HG03159 (cell line): Measurements from ENCODE around the gene ZBTB11.
"Not testable (repeated sequence)": the region's sequence is repeated elsewhere in the genome, so short reads cannot be mapped to it uniquely, and the experiment has no call there.

Experiments used
- ATAC-seq: cut with Tn5 transposase; IDR thresholded peaks from one replicate; pipeline ENCODE4 v1.9.1; 2021; ENCODE audit warnings: mild to moderate bottlenecking, moderate library complexity; ENCODE audit not compliant: unreplicated experiment

The ZBTB11 gene

GRCh38 chr3:101691685-101692671, 15.0 kb upstream of the ZBTB11 start:
- not testable (repeated sequence) for ATAC-seq

DNA sequence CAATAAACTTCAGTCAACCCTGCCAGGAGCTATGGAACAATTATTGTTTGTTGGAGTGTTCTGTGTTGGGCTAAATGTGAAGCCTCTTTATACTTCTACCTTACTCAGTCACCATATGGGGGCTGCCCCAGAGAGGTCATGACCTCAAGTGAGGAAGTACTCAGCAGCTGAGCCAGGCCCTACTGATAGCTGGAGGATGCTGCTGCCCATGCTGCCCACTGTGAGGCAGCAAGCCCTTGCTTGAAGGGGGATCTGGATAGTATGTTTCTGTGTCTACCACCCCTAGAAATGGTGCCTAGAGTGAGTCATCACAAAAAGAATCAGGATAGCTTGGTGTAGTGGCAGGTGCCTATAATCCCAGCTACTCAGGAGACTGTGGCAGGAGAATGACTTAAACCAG, 14.0 kb upstream of the ZBTB11 start:
- ATAC-seq, result no peak

- ATAC-seq, result no peak
These were observed 12.4 kb upstream of the ZBTB11 start for GRCh38 chr3:101689286-101689685.

- ATAC-seq, result no peak
These were observed 10.4 kb upstream of the ZBTB11 start for GRCh38 chr3:101687142-101687931.

DNA sequence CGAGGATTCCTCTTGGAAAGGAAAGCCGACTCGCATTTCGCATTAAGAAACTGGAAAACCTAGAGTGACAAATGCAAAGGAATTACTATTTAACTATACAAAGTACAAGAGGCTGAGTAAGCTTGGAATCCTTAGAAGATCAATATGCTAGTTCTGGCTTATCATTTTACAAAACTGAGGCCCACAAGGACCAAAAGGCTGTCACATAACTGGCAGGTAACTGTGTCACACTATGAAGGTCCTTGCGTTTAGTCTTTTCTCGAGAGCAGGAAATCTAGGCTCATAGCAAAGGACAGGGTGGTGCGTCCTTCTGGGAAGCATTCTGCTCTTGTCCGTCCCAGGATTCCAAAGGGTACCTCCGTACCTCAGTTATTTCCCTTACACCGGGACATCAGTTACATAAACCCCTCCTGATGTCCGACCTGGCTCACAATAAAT, 9.0 kb upstream of the ZBTB11 start:
- ATAC-seq, result peak; percentile 1

DNA sequence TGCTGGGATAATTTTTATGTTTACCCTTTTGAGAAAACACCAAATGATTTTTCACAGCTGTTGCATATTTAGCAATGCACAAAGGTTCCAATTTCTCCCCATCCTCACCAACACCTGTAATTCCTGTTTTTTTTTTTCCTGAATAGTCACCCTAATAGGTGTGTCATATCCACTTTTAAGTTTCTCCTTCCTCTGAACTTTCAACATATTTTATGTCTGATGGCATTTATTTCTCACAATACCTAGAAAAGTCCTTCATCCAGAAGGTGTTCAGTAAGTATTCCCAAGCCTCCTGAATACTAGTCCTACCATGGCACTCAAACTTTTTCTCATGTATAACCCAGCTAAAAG, 8.1 kb upstream of the ZBTB11 start:
- no peak for ATAC-seq

DNA sequence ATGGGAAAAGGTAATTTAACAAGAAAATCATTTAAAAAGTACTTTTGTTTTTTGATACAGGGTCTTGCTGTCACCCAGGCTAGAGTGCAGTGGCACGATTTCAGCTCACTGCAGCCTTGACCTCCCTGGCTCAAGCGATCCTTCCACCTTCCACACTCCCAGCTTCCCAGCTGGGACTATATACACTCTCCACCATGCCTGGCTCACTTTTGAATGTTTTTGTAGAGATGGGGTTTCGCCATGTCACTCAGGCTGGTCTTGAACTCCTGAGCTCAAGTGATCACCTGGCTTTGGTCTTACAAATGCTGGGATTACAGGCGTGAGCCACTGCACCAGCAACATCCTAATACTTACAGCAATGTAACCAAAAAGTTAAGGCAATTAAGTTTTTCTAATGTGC, 3.5 kb upstream of the ZBTB11 start:
- no peak for ATAC-seq

DNA sequence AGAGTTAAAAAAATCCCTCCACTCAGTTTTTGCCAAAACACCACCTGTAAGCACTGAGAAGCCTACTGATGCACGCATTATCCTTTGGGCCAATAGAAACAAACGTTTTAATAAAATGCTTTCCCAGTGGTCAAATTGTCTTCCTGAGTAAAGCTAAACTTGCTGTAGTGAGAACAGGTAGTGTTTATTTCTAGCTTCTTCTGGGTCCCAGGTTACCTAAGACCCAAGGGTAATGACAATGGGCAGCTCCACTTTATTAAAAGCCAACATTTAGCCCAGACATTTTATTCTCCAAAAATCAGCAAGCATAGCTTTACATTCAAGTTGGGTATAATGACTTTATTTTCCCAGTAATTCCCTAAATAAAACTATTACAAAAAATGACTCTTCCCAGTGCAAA, 1.9 kb upstream of the ZBTB11 start:
- ATAC-seq, result not testable (repeated sequence)

DNA sequence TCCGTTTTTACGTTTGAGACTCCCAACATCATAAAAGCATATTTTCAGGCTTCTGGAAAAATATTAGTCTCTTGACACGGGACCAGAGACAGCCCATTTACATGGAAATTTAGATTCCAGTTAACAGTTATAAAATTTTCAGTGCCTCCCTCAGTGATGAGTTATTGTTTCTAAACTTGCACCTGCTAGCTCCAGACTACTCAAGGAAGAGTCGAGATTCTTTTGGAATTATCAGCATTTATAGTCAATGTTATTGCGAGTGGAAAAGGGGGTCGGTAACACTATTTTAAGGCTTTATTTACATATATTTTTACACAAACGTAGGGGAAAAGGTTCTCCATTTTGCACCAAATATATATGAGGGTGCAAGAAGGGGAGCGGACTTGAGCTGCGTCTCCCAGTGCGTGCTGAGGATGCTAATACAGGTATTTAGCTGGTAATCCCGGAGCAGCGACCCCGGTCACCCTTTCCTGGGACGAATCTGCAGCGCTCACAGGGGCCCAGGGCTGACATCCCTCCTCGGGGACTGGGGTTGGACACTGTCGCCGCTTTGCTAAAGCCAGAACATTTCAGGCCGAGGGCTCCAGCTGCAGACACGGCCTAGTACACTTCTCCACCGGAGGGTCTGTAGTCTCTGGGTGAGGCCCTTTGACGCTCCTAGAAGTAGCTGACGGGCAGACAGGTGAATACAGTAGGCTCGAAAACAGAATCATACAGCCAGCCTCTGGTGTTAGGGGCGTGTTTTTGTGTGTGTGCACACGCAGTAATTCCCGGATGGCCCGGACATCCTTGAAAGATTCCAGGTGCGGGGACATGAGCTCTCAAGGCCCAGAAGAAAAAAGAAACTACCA, 729 bp upstream of the ZBTB11 start:
- ATAC-seq, result no peak

- ATAC-seq, result peak; percentile 88
These were observed 642 bp downstream of the ZBTB11 start for GRCh38 chr3:101676216-101676764.

DNA sequence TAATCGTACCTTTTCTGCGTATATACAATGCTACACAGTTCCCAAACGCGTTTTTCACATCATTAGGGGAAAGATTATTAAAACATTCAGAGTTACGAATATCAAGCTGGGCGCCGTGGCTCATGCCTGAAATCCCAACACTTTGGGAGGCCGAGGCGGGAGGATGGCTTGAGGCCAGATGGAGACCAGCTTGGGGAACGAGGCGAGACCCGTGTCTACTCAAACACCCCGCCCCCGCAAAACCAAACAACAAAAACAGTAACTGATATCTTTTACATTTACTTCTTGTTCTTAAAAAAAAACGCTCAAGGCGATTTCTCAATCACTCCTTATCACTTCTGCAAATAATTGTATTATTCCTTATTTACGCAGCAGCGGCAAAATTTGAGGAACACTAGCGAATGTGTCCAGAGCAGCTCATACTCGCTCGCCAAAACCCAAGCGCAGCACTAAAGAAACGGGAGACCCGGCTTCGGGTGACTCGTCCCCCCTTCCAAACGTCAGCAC, 1.2 kb downstream of the ZBTB11 start:
- ATAC-seq, result no peak

GRCh38 chr3:101674518-101674917, 2.4 kb downstream of the ZBTB11 start:
- ATAC-seq, result no peak

DNA sequence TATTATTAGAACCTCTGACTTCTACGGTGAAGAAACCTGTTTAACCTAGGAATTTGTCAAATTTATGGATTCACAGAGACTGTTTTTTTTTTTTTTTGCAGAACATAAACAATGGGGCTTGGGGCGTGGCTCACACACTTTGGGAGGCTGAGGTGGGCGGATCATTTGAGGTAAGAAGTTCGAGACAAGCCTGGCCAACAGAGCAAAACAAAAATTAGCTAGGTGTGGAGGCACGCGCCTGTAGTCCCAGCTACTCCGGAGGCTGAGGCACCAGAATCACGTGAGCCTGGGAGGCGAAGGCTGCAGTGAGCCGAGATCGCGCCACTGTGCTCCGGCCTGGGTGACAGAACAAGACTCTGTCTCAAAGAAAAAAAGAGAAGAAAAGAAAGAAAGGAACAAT, 3.0 kb downstream of the ZBTB11 start:
- ATAC-seq, result no peak

DNA sequence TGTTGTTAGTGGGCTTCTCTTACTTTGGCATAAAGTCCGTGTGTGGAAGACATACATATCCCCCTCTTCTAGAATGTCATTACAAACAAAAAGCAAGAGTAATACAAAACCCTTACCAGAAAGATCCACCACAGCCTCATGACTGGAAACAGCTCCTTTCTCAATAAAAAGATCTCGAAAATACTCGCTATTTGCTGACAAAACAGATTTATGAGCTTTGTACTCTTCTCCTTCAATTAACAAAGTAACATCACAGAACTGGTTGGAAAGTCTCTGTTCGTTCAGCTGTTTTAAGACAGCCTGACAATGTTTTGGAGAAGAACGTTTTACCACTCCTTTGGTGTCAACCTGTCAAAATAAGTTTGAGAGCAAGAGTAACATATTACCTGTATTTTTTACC, 5.9 kb downstream of the ZBTB11 start:
- no peak for ATAC-seq

DNA sequence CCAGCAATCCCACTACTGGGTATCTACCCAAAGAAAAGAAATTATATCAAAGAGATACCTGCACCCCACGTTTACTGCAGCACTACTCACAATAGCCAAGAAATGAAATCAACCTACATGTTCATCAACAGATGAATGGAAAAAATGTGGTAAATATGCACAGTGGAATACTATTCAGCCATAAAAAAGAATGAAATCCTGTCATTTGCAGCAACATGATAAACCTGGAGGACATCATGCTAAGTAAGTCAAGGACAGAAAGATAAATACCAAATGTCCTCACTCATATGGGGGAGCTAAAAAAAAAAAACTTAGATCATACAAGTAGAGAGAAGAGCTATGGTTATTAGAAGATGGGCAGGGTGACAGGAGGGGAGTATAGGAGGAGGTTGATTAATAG, 9.1 kb downstream of the ZBTB11 start:
- ATAC-seq, result no peak

- ATAC-seq, result no peak
These were observed 9.6 kb downstream of the ZBTB11 start for GRCh38 chr3:101667331-101667730.

GRCh38 chr3:101665851-101666250, 11.1 kb downstream of the ZBTB11 start:
- ATAC-seq, result no peak

DNA sequence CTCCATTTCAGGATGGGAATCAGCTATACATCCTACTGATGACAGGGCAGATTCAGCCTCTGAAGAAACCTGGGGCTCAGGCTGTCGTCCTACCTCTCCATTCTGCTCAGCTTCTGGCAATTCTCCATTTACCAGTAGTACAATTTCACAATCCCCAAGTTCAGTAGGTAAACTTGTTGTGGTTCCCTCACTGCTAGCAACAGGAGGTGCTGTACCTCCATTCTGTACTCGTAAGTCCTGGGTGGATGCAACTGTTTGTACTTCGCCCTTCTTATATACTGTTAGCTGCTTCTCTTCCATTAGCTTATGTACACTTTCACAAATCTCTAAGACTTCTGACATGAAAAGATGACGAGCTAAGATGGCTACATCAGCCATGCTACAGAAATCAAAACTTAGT, 11.6 kb downstream of the ZBTB11 start:
- ATAC-seq, result no peak

GRCh38 chr3:101660714-101661113, 16.2 kb downstream of the ZBTB11 start:
- ATAC-seq, result no peak

DNA sequence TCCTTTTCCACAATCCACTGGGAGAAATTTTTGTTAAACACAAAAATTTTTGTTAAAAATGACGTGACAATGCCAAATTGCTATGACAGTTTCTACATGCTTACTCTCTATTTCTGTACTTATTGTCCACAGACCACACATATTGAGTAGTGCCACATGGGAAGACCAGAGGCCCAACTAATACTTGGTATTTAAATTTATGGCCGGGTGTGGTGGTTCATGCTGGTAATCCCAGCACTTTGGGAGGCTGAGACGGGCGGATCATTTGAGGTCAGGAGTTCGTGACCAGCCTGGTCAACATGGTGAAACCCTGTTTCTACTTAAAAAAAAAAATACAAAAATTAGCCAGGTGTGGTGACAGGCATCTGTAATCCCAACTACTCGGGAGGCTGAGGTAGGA, 20.3 kb downstream of the ZBTB11 start:
- no peak for ATAC-seq

DNA sequence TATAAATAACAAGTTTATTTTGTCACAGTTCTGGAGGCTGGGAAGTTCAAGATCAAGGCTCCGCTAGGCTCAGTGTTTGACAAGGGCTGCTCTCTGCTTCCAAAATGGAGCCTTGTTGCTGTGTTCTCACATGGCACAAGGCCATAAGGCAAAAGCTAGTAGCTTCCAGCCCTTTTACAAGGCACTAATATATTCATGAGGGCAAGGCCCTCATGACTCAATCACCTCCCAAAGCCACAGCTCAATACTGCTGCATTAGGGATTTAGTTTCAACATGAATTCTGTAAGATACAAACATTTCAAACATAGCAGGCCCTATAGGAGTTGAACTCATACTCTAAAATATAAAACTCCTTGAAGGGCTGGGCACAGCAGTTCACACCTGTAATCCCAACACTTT, 30.2 kb downstream of the ZBTB11 start:
- ATAC-seq, result no peak
